ENCODE measurements around the gene MRTO4.
"Not testable (repeated sequence)": the region's sequence is repeated elsewhere in the genome, so short reads cannot be mapped to it uniquely, and the experiment has no call there.

The MRTO4 gene

DNA sequence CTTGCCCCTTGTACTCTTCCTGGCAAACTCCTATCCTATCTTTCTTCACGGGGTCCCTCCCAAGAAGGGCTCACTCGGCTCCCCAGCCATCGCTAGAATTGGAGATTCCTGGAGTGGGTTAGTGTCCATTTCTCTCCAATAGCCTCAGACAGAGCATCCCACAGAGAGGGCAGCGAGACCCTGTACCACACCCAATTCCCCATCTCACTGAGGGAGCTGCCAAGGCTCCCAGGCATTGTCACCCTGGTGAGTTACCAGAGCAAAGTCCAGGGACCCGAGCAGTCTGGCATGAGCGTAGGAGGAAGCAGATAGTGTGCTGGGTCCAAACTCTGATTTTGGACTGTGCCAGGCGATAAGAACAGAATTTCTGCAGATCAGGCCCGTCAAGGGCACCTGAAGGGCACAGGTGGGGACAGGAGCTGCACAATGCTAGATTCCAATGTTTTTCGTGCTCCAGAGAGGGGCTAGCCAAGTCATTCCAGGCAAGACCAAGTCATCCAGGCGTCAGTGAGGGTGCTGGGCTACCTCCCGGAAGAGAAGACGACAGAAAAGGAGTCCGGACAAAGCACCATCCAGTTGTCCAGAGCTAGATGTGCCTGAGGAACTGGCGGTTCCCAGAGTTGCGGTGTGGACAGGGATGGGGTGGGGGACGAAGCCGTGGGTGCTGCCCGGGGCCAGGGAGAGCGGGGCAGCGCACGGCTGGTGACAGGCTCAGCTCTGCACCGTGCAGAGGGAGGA, 21.7 kb downstream of the MRTO4 start:
- DNase-seq: no peak

DNA sequence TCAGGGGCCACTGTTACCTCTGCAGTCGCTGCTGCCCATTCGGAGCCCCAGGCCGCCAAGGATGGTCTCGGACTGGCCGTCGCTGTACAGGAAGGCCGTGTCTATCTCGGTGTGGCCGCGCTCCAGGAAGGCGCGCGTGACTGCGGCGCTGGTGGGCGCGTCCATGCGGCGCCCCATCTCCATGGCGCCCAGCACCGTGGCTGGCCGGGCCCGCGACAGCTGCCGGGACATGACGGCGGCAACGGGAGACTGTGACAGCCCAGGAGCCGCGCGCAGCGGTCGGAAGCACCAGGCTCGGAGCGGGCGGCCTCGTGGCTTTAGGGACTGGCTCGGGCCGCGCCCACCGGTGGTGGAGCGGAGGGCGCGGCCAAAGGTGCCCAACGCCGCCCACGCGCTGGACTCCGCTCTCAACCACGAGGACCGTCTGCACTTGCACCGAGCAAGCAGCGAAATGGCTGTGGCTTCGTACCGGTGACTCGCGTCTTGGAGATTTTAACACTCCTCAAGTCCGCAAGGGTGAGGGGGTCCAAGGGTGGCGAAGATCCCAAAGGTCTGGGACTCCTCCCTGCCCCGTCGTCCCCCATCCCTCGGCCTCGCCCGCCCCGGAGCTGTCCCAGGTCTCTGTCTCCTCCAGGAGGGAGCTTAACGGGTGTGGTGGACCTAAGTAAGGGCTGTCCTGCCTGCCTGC, 22.4 kb downstream of the MRTO4 start:
- DNase-seq: not testable (repeated sequence)

DNA sequence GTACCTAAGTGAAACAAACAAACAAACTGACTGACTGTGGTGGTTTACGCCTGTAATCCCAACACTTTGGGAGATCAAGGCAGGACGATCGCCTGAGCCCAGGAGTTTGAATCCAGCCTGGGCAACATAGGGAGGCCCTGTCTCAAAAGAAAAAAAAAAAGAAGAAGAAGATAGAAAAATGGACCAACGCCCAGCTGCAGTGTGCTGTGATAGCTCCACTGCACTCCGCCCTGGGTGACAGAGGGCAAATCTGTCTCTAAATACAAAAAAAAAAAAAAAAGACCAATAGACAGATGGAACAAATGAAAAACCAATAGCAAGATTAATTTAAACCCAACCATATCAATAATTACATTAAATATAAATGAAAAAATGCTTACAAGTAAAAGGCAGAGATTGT, 23.0 kb downstream of the MRTO4 start:
- DNase-seq: no peak

DNA sequence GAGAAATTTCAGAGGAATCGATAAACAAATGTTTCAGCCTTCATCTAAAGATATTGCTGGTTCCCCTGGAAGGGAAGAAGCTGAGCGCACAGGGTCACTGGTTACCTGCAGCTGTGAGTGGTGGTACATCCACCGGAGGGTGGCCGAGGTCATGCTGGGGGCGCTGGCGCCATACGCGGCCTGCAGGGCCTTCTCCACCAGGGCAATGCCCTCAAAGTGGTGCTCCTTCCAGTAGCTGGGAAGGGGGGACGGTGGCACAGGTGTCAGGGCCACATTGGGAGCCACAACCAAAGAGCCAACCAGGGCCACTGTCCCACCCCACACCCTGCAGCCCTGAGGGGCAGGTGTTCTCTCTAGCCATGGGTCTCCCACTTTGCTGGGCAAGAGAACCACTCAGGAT, 32.3 kb downstream of the MRTO4 start:
- DNase-seq: no peak

DNA sequence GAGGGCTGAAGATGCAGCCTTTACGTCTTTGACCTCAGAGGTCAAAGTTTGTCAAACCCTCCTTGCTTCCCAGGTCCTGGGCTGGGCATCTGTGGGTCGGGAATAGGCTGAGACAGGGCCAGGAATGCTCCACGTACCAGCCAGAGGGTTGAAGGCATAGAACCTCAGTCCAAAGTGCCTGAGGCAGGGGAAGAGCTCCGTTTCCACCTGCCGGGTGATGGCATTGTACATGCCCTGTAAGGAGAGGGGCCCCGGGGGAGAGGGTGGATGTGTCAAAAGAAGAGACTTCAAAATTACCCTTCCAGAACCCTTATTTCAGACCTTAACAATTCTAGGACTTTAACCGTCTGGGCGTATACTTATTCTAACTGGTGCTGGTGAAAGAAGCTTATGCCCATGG, 33.3 kb downstream of the MRTO4 start:
- no peak for DNase-seq

DNA sequence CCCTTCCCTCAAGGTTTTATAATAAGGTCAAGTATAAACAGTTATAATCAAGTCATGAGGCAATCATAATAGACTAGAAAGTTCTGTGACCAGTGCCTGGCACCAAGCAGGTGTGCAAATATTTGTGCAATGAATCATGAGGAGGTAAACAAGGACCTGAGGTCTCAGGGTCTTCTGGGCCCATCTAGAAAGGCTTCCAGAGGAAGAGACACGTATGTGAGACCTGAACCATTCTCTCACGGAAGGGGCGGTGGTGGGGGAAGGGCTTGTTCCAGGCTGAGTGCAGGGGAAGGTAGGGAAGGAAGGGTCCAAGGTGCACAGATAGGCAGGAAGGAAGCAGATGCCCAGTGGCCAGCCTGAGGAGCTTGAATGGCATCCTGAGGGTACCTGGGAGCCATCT, 33.8 kb downstream of the MRTO4 start:
- not testable (repeated sequence) for DNase-seq

DNA sequence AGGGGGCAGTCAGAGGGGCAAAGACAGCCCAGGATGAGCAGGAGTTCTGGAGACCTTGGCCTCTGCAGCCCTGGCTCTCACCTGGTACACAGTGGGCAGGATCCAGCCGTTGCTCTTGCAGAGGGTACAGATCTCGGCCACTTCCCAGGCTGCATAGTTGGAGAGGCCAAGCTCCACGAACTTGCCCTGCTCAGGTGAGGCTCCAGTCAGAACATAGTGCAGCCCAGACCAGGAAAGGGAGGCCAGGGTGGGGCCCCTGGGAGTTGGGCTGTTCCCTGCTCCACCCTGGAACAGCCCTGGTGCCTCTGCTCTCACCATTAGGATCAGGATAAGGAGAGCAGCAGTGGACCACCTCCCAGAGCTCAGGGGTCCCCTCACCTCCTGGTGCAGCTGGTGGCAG, 34.2 kb downstream of the MRTO4 start:
- not testable (repeated sequence) for DNase-seq

DNA sequence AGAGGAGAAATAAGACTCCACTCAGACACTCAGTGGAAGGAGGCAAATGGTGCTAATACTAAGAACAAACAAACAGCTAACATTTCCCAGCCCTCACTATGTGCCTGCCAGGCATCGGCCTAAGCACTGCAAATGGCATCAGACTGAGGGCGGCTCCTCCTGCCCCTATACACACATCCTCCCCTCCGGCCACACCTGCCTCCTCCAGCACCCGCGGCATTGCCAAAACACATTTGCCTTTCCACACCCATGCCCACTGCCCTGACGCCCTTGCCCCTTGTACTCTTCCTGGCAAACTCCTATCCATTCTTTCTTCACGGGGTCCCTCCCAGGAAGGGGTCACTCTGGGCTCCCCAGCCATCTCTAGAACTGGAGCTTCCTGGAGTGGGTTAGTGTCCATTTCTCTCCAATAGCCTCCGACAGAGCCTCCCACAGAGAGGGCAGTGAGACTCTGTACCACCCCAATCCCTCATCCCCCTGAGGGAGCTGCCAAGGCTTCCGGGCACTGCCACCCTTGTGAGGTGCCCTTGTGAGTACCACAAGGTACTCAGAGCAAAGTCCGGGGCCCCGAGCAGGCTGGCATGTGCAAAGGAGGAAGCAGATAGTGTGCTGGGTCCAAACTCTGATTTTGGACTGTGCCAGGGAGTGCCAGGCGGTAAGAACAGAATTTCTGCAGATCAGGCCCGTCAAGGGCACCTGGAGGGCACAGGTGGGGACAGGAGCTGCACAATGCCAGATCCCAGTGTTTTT, 36.0 kb downstream of the MRTO4 start:
- DNase-seq: no peak

DNA sequence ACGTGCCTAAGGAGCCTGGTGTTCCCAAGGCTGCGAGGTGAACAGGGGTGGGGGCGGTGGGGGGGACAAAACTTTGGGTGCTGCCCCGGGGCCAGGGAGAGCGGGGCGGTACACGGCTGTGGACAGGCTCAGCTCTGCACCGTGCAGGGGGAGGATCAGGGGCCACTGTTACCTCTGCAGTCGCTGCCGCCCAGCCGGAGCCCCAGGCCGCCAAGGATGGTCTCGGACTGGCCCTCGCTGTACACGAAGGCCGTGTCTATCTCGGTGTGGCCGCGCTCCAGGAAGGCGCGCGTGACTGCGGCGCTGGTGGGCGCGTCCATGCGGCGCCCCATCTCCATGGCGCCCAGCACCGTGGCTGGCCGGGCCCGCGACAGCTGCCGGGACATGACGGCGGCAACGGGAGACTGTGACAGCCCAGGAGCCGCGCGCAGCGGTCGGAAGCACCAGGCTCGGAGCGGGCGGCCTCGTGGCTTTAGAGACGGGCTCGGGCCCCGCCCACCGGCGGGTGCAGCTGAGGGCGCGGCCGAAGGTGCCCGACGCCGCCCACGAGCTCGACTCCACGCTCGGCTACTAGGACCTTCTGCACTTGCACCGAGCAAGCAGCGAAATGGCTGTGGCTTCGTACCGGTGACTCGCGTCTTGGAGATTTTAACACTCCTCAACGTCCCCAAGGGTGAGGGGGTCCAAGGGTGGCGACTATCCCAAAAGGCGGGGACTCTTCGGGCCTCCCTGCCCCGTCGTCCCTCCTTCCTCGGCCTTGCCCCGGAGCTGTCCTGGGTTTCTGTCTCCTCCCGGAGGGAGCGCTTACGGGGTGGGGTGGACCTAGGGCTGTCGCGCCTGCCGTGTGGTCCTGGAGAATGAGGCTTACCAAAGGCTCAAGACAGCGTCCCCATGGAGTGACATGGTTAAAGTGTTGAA, 37.0 kb downstream of the MRTO4 start, which contains the start of gene AKR7A3:
AKR7A3 (minus strand) TSS at position 447 of the 918 bp plus-strand sequence; CDS start at position 386, 61 bp downstream.
- peak; percentile 47 for DNase-seq

DNA sequence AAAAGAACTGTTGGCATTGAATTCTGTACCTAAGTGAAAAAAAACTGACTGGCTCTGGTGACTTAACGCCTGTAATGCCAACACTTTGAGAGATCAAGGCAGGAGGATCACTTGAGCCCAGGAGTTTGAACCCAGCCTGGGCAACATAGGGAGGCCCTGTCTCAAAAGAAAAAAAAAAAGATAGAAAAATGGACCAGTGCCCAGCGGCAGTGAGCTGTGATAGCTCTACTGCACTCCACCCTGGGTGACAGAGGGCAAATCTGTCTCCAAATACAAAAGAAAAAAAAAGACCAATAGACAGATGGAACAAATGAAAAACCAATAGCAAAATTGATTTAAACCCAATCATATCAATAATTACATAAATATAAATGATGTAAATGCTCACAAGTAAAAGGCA, 37.6 kb downstream of the MRTO4 start:
- DNase-seq: no peak

DNA sequence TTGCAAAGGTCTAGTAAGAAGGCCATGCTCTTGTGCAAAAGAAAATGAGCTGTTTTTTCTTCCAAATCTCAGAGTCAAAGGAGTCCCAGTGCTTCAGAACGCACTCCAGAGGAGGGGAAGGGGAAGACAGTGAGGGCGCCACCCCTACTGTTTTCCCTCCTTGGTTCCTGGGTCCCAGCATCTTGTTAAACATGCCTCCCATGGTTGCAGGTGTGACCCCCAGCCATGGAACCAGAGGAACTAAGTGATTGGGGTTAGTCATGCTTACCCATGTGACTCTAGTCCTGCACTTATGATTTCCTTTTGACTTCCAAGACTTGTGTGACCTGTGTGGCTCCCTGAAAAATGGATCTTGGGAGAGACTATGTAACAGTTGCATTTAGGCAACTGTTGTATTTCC, 43.0 kb downstream of the MRTO4 start:
- DNase-seq: no peak

DNA sequence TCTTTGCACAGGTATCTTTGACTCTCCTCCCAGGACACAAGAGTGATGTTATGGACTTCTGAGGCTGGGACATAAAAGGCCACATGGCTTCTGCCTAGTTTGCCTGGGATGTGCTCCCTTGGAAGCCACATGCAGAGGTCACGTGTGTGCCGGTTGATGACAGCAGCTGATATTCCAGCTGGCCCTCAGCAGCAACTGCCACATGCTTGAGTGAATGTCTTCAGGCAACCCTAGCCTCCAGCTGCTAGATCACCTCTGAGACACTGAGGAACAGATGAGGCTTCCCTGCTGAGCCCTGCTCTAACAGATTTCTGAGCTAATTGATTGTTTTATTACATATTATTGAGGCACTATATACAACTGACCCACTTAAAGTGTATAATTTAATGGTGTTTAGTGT, 48.6 kb downstream of the MRTO4 start:
- no peak for DNase-seq

DNA sequence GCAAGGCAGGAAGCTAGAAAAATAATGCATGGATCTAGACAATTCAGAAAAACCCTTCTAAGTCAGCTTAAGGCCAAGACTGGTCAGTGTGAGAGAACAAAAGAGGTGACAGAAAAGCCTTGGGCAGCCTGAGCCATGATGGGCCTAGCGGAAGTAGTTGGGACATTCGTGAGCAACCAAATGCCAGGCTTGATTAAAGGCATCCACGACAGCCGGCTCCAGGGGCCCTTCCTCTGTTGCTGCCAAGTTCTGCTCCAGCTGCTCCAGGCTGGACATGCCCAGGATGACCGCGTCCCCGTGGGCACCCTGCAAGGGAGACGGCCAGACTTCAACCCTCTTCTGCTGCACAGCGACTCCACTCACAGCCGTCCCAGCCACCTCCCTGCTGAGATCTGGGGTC, 52.5 kb downstream of the MRTO4 start:
- not testable (repeated sequence) for DNase-seq

DNA sequence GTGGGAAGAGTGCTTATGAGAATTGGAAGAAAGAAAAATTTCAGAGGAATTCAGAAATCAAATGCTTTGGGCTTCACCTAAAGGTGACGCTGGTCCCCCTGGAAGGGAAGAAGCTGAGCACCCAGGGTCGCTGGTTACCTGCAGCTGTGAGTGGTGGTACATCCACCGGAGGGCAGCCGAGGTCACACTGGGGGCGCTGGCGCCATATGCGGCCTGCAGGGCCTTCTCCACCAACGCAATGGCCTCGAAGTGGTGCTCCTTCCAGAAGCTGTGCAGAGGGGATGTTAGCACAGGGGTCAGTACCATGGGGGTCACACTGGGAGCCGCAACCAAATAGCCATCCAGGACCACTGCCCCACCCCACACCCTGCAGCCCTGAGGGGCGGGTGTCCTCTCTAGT, 54.3 kb downstream of the MRTO4 start:
- DNase-seq: no peak

DNA sequence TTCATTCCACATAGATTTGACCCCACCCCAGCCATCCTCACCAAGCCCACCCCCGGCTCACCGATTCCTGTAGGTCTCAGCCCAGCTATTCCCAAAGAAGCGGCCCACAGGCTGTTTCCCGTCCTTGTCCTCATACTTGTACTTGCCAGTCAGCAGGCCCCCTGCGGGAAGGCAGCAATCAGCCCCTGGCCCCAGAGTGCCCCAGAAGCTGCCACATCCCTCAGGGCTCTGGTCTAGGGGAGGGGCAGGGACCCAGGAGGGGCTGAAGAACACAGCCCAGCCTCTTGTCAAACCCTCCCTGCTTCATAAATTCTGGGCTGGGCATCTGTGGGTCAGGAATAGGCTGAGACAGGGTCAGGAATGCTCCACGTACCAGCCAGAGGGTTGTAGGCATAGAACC, 55.3 kb downstream of the MRTO4 start:
- DNase-seq: no peak

DNA sequence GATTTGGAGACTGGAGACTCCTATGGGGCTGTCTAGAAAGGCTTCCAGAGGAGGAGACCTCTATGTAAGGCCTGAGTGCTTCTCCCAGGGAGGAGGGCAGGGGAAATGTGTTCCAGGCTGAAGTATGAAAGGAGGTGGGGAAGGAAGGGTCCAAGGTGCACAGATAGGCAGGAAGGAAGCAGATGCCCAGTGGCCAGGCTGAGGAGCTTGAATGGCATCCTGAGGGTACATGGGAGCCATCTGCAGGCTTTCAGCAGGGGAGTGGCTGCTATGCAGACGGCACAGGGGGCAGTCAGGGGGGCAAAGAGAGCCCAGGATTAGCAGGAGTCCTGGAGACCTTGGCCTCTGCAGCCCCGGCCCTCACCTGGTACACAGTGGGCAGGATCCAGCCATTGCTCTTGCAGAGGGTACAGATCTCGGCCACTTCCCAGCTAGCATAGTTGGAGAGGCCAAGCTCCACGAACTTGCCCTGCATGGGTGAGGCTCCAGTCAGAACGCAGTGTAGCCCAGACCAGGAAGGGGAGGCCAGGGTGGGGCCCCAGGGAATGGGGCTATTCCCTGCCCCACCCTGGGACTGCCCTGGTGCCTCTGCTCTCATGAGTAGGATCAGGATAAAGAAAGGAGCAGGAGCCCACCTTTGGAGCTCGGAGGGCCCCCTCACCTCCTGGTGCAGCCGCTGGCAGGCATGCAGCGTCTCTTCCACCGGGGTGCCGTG, 56.3 kb downstream of the MRTO4 start:
- no peak for DNase-seq

DNA sequence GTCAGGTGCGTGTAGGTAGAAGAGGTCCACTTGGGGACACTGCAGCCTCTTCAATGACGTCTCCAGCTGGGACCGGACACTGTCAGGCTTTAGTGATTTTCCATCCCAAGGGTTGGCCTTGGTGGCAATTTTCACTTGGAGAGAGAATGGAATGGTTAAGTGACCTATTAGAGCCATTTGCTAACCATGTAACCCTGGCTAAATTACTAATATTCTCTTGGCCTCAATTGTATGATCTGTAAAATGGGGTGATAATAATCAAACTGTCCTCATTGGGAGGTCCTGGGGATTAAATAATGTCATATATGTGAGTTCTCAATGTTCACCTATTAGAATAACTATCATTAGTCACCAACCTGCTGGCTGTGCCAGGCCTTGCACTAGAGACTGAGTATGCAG, 56.9 kb downstream of the MRTO4 start:
- DNase-seq: no peak

DNA sequence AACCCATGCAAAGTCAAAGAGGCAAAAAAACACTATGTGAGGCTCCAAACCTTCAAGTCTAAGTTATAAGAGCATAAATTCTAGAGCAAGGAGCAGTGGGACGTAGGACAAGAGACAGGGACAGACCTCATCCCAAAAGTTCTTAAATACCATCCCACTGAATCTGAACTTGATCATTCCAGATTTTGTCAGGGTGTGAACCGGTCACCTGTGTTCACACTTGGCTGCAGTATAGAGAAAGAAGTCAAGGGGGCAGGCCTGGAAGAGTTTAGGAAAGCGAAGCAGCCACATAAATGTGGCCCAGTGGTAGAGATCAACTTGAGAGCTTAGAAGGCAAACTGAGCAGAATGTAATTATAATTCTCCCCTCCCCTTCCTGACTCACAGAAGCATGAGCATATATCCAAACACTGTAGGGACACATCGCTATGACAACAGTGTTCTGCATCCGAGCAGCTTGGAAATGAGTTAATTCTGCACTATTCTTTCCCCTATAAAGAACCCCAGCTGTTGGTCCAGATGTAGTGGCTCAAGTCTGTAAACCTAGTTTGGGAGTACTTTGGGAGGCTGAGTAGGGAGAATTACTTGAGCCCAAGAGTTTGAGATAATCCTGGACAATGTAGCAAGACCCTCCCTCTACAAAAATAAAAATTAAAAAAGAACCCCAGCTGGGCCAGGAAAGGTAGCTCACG, 57.7 kb downstream of the MRTO4 start:
- DNase-seq: no peak
